ENCODE data around the gene ADGRA1.
"Not testable (repeated sequence)": the region's sequence is repeated elsewhere in the genome, so short reads cannot be mapped to it uniquely, and the experiment has no call there.

Gene ADGRA1

GRCh38 chr10:133127291-133128125 lies 39.8 kb downstream of the ADGRA1 start:
- no peak for DNase-seq (ENCODE audit: low read depth)

GRCh38 chr10:133128126-133129070 lies 40.7 kb downstream of the ADGRA1 start:
- no peak for DNase-seq (ENCODE audit: low read depth)

DNA sequence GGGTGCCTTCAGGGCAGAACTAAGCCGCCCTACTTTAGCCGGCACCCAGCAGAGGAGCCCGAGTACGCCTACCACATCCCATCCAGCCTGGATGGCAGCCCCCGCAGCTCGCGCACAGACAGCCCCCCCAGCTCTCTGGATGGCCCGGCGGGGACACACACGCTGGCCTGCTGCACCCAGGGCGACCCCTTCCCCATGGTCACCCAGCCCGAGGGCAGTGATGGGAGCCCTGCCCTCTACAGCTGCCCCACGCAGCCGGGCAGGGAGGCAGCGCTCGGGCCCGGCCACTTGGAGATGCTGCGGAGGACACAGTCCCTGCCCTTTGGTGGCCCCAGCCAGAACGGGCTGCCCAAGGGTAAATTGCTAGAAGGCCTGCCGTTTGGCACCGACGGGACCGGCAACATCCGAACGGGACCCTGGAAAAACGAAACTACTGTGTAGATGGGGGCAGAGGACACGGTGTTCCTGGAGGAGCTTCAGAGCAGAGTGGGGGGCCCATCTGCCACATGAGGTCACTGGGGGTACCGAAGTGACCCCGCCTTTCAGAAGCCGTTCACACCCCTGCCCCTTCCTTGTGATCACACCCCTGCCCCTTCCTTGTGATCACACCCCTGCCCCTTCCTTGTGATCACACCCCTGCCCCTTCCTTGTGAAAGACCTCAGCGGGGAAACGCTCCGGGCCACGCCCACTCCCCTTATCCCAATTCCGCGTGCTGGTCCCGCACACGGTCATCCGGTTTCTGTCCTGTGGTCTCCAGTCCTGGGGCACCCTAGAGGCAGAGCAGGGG lies 41.5 kb downstream of the ADGRA1 start:
- no peak for DNase-seq (ENCODE audit: low read depth)

DNA sequence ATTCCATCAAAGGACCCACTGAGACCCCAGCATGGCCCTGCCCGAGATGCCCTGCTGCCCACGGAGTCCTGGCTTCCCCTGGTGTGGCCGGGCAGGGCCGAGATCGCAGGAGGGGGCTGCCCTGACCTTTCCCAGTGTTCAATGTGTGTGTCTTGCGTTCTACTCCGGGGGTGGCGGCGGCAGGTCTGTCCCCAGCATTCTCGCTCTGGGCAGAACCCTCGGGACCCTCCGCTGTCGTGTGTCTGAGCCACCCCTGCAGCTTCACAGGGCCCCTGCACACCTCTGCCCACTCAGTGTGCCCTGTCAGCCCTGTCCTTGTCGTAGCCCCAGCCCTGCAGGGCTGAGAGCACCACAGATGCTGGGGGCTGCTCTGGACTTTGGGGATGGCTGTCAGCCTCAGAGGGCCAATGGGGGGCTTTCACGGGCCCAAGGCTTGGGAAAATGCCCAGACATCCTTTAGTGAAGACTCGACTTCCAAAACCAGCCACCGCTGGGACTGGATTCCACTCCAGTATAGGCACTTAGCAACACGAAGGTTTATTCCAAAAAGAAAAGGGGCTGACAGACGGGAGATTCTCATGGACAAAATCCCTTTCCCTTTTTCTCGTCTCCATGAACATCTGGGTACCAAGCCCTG lies 42.3 kb downstream of the ADGRA1 start:
- DNase-seq (ENCODE audit: low read depth) = no peak

GRCh38 chr10:133130602-133131001 lies 42.9 kb downstream of the ADGRA1 start:
- DNase-seq (ENCODE audit: low read depth) = no peak

DNA sequence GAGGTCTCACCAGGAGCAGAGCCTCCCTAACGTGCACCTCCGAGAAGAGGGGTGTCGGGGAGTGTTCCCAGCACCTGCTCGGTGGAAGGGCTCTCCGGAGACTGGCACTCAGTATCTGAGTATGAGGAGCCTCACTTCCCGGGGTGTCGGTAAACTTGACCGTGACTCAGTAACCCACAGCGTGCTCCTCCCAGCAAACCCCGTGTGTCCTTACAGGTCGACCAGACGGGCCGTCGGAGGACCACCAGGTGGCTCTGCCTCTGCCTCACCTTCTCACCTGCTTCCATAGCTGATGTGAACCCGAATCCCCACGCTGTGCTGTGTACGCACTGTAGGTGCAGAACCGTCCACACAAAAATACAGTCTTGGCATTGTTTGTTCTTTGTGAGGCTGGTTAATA lies 43.3 kb downstream of the ADGRA1 start:
- DNase-seq (ENCODE audit: low read depth) = no peak

GRCh38 chr10:133131734-133132472 lies 44.2 kb downstream of the ADGRA1 start:
- DNase-seq (ENCODE audit: low read depth) = no peak

- no peak for DNase-seq (ENCODE audit: low read depth)
Observed at GRCh38 chr10:133132473-133133291, 45.0 kb downstream of the ADGRA1 start.

- no peak for DNase-seq (ENCODE audit: low read depth)
Observed at GRCh38 chr10:133133471-133134231, 45.9 kb downstream of the ADGRA1 start.

- DNase-seq (ENCODE audit: low read depth) = no peak
Observed at GRCh38 chr10:133134411-133135115, 46.8 kb downstream of the ADGRA1 start.

- DNase-seq (ENCODE audit: low read depth) = no peak
Observed at GRCh38 chr10:133135116-133135465, 47.4 kb downstream of the ADGRA1 start.

- DNase-seq (ENCODE audit: low read depth) = not testable (repeated sequence)
Observed at GRCh38 chr10:133137486-133138145, 49.9 kb downstream of the ADGRA1 start.

GRCh38 chr10:133139551-133140065 lies 51.9 kb downstream of the ADGRA1 start:
- DNase-seq (ENCODE audit: low read depth) = no peak

DNA sequence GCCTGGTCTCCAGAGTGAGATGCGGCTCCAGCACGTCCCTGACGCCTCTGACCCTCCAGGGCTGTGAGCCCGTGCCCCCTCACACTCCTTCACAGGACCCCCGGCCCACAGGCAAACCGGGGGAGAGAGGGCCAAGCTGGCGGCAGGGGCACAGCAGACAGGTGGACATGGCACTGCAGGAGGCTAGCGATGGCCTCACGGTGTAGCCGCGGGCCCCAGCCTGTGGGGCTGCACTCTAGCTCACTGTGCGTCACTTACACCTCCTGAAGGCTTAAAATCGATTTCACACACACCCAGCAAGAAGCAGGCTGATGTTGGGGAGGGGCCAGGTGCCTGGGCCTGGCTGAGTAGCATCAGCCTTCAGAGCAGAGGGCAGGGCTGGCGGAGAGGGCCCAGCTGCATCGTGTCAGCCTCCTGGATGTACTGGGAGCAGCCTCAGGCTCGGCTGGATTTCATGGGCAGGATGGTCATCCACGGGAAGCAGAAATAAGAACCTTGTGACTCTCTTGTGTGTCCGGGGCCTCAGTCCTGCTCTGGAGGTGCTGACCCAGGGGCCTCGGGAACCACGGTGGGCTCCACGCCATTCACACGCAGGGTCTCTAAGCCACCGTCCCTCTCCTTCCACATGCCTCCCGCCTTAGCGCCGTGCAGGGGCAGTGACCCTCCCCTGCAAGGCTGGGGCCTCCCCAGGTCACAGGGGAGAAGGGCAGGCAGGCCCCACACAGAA lies 52.9 kb downstream of the ADGRA1 start:
- no peak for DNase-seq (ENCODE audit: low read depth)

GRCh38 chr10:133141144-133141957 lies 53.6 kb downstream of the ADGRA1 start:
- no peak for DNase-seq (ENCODE audit: low read depth)

DNA sequence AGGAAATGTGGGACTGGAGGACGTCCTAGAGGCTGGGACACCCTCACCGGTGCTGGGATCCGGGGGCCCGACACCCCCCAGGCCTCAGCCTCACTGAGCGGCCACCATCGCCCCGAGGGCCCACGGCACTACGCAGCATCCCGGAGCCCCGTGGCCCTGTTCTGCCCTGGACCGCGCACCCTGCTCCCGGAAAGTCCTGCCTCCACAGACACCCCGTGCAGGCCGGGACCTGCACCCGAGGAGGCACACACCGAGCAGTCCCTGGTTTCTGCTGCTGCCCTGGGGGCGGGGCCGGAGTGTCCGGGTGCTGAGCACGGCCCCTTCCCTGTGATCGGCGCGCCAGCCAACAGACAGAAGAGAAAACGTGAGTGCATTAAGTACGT lies 54.2 kb downstream of the ADGRA1 start:
- DNase-seq (ENCODE audit: low read depth) = no peak
